RWPE2 (cell line): ENCODE results near the gene AKAP9.
"Not testable (repeated sequence)": the region's sequence is repeated elsewhere in the genome, so short reads cannot be mapped to it uniquely, and the experiment has no call there.

Experiments
- ATAC-seq: fragments of 200-7000 bp; cut with Tn5 transposase; 3 replicates; pipeline ENCODE4 v1.9.1; 2021; ENCODE audit warnings: low read depth
- DNase-seq: peaks from one replicate; pipeline ENCODE4 v3.0.0-alpha.2; 2020; ENCODE audit warnings: low spot score
- H3K27ac ChIP-seq: fragments of 450-650 bp; 2 replicates; pipeline ENCODE4 v1.5.1; 2017; ENCODE audit warnings: mild to moderate bottlenecking; ENCODE audit not compliant: poor library complexity, severe bottlenecking
- H3K27me3 ChIP-seq: fragments of 250-450 bp; sonication (Bioruptor Pico); 2 replicates; pipeline ENCODE4 v1.5.1; 2021; ENCODE audit warnings: mild to moderate bottlenecking, moderate library complexity; ENCODE audit not compliant: insufficient read depth, poor library complexity, severe bottlenecking
- H3K36me3 ChIP-seq: fragments of 250-450 bp; sonication (Bioruptor Pico); 2 replicates; pipeline ENCODE4 v1.5.1; 2020; ENCODE audit warnings: low read depth, mild to moderate bottlenecking, moderate library complexity
- H3K4me1 ChIP-seq: fragments of 250-450 bp; sonication (Bioruptor Pico); 2 replicates; pipeline ENCODE4 v1.5.1; 2021; ENCODE audit warnings: mild to moderate bottlenecking, moderate library complexity; ENCODE audit not compliant: insufficient read depth, poor library complexity, severe bottlenecking
- H3K4me3 ChIP-seq: fragments of 250-450 bp; sonication (Bioruptor Pico); 2 replicates; pipeline ENCODE4 v1.5.1; 2021; ENCODE audit warnings: mild to moderate bottlenecking, moderate library complexity; ENCODE audit not compliant: severe bottlenecking
- H3K9me3 ChIP-seq: fragments of 250-450 bp; sonication (Bioruptor Pico); 2 replicates; pipeline ENCODE4 v1.5.1; 2021; ENCODE audit warnings: mild to moderate bottlenecking, moderate library complexity; ENCODE audit not compliant: severe bottlenecking
- TF ChIP-seq, protein P1 (sequence below): fragments of 450-650 bp; IDR thresholded peaks from one replicate; pipeline ENCODE4 v1.5.1; 2017; ENCODE audit warnings: mild to moderate bottlenecking, moderate library complexity; ENCODE audit not compliant: poor library complexity, severe bottlenecking

Gene AKAP9

GRCh38 chr7:91957232-91957631, 16.6 kb downstream of the AKAP9 start:
- no peak for ATAC-seq
- Histone ChIP-seq H3K27ac (no peak overlapping the region), H3K4me1 (no peaks in the 10 kb centered on the region), H3K9me3 (no peaks in the 10 kb centered on the region), H3K4me3 (no peak overlapping the region), H3K27me3 (no peaks in the 10 kb centered on the region), H3K36me3 (no peaks in the 10 kb centered on the region)
- DNase-seq: no peak
- TF ChIP-seq, protein P1, sequence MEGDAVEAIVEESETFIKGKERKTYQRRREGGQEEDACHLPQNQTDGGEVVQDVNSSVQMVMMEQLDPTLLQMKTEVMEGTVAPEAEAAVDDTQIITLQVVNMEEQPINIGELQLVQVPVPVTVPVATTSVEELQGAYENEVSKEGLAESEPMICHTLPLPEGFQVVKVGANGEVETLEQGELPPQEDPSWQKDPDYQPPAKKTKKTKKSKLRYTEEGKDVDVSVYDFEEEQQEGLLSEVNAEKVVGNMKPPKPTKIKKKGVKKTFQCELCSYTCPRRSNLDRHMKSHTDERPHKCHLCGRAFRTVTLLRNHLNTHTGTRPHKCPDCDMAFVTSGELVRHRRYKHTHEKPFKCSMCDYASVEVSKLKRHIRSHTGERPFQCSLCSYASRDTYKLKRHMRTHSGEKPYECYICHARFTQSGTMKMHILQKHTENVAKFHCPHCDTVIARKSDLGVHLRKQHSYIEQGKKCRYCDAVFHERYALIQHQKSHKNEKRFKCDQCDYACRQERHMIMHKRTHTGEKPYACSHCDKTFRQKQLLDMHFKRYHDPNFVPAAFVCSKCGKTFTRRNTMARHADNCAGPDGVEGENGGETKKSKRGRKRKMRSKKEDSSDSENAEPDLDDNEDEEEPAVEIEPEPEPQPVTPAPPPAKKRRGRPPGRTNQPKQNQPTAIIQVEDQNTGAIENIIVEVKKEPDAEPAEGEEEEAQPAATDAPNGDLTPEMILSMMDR: no peak

GRCh38 chr7:91957823-91958222, 17.2 kb downstream of the AKAP9 start:
- H3K27me3 ChIP-seq: no peaks in the 10 kb centered on the region
- no peaks in the 10 kb centered on the region for H3K9me3 ChIP-seq
- no peak overlapping the region for H3K27ac ChIP-seq
- DNase-seq (no peak), ATAC-seq (no peak)
- TF ChIP-seq, protein P1: no peak
- no peaks in the 10 kb centered on the region for H3K36me3 ChIP-seq
- H3K4me1 ChIP-seq: no peaks in the 10 kb centered on the region
- no peak overlapping the region for H3K4me3 ChIP-seq

- H3K27ac ChIP-seq: no peak overlapping the region
- no peaks in the 10 kb centered on the region for H3K36me3 ChIP-seq
- H3K4me3 ChIP-seq: no peak overlapping the region
- no peaks in the 10 kb centered on the region for H3K9me3 ChIP-seq
- TF ChIP-seq, protein P1: no peak
- ATAC-seq (no peak), DNase-seq (no peak)
- no peaks in the 10 kb centered on the region for H3K4me1 ChIP-seq
- H3K27me3 ChIP-seq: no peaks in the 10 kb centered on the region
Observed at GRCh38 chr7:91959023-91959422, 18.4 kb downstream of the AKAP9 start.

DNA sequence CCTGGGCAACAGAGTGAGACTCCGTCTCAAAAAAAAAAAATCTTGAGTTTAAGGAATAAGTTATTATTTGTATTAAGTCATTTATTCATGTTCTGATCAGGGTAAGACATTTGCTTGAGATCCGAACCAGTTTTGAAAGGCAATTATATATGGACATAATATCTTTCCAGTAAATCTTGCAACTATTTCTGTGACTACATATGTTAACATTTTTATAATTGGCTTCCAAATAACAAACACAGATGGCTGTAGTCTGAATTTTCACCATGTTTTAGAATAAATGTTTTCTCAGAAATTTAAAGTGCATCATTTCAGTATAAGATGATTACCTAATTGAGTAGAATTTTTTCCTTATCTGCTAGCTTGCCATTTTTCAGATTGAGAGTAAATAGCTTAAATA, 21.2 kb downstream of the AKAP9 start:
- Histone ChIP-seq H3K36me3 (0 out of 2 replicates have a peak, but pooled peaks cover 3% of the 10 kb centered on the region), H3K4me3 (no peak overlapping the region), H3K27me3 (no peaks in the 10 kb centered on the region), H3K4me1 (no peaks in the 10 kb centered on the region), H3K9me3 (no peaks in the 10 kb centered on the region), H3K27ac (no peak overlapping the region)
- no peak for DNase-seq
- ATAC-seq: no peak
- TF ChIP-seq, protein P1: no peak

- Histone ChIP-seq H3K27me3 (no peaks in the 10 kb centered on the region), H3K4me3 (no peak overlapping the region), H3K27ac (no peak overlapping the region), H3K9me3 (no peaks in the 10 kb centered on the region), H3K4me1 (no peaks in the 10 kb centered on the region), H3K36me3 (0 out of 2 replicates have a peak, but pooled peaks cover 4% of the 10 kb centered on the region)
- no peak for ATAC-seq
- TF ChIP-seq, protein P1: no peak
- no peak for DNase-seq
Observed at GRCh38 chr7:91962419-91962818, 21.8 kb downstream of the AKAP9 start.

DNA sequence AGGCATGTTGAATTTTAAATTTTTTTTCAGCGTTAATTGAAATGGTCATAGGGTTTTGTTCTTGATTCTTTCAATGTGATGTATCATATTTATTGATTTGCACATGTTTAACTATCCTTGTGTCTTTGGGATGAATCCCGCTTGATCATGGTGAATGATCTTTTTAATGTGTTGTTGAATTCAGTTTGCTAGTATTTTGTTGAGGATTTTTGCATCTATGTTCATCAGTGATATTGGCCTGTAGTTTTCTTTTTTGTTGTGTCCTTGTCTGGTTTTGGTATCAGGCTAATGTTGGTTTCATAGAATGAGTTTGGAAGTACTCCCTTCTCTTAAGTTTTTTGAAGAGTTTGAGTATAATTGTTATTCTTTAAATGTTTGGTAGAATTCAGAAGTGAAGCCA, 26.9 kb downstream of the AKAP9 start:
- not testable (repeated sequence) for H3K27me3 ChIP-seq, DNase-seq, H3K4me3 ChIP-seq, H3K9me3 ChIP-seq, H3K36me3 ChIP-seq, H3K4me1 ChIP-seq, ATAC-seq, H3K27ac ChIP-seq
